GM10266 (cell line): ENCODE results near the gene LASP1NB.

Experiments
- DNase-seq: peaks from one replicate; pipeline ENCODE4 v3.0.0; 2012; ENCODE audit errors: extremely low spot score
- TF ChIP-seq, protein P1 (sequence below): IDR thresholded peaks from 2 replicates; pipeline ENCODE4 v1.5.1; 2012; ENCODE audit warnings: mild to moderate bottlenecking, low read depth; ENCODE audit not compliant: control insufficient read depth, insufficient read depth; ENCODE audit errors: missing control alignments

The LASP1NB gene

DNA sequence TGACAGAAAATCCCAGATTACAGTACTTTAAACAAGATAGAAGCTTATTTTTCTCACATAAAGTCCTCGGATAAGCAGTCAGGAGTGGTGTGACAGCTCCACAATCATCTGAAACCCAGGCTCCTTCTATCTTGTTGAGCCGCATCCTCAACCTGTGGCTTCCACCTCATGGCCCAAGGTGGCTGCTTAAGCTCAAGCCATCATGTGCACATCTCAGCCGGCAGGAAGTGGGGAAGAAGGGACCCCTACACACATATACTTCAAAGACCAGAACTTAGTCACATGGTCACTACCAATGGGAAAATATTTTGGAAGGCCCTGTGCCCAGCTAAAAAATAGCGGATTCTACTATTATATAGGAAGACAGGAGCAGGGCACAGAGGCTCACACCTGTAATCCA is 52.8 kb downstream of the LASP1NB start:
- no peak for DNase-seq
- TF ChIP-seq, protein P1, sequence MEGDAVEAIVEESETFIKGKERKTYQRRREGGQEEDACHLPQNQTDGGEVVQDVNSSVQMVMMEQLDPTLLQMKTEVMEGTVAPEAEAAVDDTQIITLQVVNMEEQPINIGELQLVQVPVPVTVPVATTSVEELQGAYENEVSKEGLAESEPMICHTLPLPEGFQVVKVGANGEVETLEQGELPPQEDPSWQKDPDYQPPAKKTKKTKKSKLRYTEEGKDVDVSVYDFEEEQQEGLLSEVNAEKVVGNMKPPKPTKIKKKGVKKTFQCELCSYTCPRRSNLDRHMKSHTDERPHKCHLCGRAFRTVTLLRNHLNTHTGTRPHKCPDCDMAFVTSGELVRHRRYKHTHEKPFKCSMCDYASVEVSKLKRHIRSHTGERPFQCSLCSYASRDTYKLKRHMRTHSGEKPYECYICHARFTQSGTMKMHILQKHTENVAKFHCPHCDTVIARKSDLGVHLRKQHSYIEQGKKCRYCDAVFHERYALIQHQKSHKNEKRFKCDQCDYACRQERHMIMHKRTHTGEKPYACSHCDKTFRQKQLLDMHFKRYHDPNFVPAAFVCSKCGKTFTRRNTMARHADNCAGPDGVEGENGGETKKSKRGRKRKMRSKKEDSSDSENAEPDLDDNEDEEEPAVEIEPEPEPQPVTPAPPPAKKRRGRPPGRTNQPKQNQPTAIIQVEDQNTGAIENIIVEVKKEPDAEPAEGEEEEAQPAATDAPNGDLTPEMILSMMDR, result no peak
